K562 (cell line): ENCODE data around the gene SYT8. TPM values are rescaled to one million over a fixed set of nuclear protein-coding genes. Genes with fewer than 3 reads are reported as not detected.

Experiments
- ARID2 ChIP-seq: fragments of 450-650 bp; IDR thresholded peaks from 2 replicates; pipeline ENCODE4 v1.6.1; 2017; ENCODE audit warnings: antibody characterized with exemption, mild to moderate bottlenecking
- BCOR ChIP-seq: fragments of 450-650 bp; IDR thresholded peaks from 2 replicates; pipeline ENCODE4 v1.6.1; 2016
- FOXP4 ChIP-seq: sonication (generic); formaldehyde crosslinking; IDR thresholded peaks from 2 replicates; pipeline ENCODE4 v1.8.0; 2022; ENCODE audit warnings: mild to moderate bottlenecking, missing genetic modification reagents, borderline replicate concordance
- HMGN3 ChIP-seq: IDR thresholded peaks from 2 replicates; pipeline ENCODE4 v1.6.1; 2011; ENCODE audit warnings: borderline replicate concordance, low read depth, mild to moderate bottlenecking, mixed read lengths, low read length; ENCODE audit not compliant: insufficient read length; ENCODE audit errors: extremely low read depth
- MEF2D ChIP-seq: conservative IDR thresholded peaks from 2 replicates; pipeline ENCODE4 v1.6.1; 2016; ENCODE audit warnings: low read depth, missing genetic modification characterization, missing compliant biosample characterization
- MLX ChIP-seq, 2 experiments: fragments of 450-650 bp in 1 of 2; sonication (generic) in 1 of 2; formaldehyde crosslinking; conservative IDR thresholded peaks; 2 replicates each; pipeline versions ENCODE4 v1.4.0 to v1.8.1; 2020 to 2022; ENCODE audit warnings: mild to moderate bottlenecking in 1 of 2, missing genetic modification reagents in 1 of 2
- RBM15 ChIP-seq: fragments of 200-400 bp; formaldehyde crosslinking; IDR thresholded peaks from 2 replicates; pipeline ENCODE4 v1.6.1; 2018; ENCODE audit warnings: mild to moderate bottlenecking, low read length, moderate library complexity; ENCODE audit not compliant: insufficient read depth
- TRIM28 ChIP-seq: fragments of 450-650 bp; IDR thresholded peaks from 2 replicates; pipeline ENCODE4 v1.6.1; 2017
- ZBTB9 ChIP-seq: fragments of 450-650 bp; formaldehyde crosslinking; IDR thresholded peaks from 2 replicates; pipeline ENCODE4 v1.4.0; 2020; ENCODE audit warnings: mild to moderate bottlenecking, moderate library complexity
- ZMIZ1 ChIP-seq, 2 experiments: fragments of 150-350 bp in 1 of 2; IDR thresholded peaks; 2 replicates each; pipeline ENCODE4 v1.6.1; 2012 to 2016; ENCODE audit warnings: low read depth in 2 of 2, low read length in 2 of 2, mild to moderate bottlenecking in 1 of 2, moderate library complexity in 1 of 2
- polyA plus RNA-seq, 8 experiments: library from polyadenylated mRNA; depleted of rRNA in 4 of 8; stranded (reverse) in 5 of 8; unstranded in 3 of 8; fragments of >200 nt; fragmentation: Nextera tagmentation in 2 of 8; fragmentation: Illumina TruSeq in 1 of 8; extraction: Ambion mirVana in 2 of 8; extraction: Trizol in 1 of 8; gene quantifications; 2 replicates each; pipeline versions ENCODE4 v1.2.1 to v1.2.3, GENCODE V29; 2011 to 2014; ENCODE audit warnings: inconsistent platforms in 1 of 8, missing spikeins in 1 of 8
- total RNA-seq, 7 experiments: library from RNA; depleted of rRNA in 6 of 7; stranded (reverse); fragments of >200 nt in 6 of 7; fragmentation: Illumina TruSeq in 2 of 7; extraction: Trizol in 2 of 7; gene quantifications; 2 replicates each; pipeline versions ENCODE4 v1.2.1 to v1.2.3, GENCODE V29; 2011 to 2021; ENCODE audit warnings: low replicate concordance in 1 of 7

The SYT8 gene
- total and polyA plus RNA-seq, 9 of the 15 experiments (the other 6 are each of a cell fraction or from before 2014, with no cell fraction given) = not detected

GRCh38 chr11:1835671-1836010 lies 851 bp downstream of the SYT8 start (continued):
- no peak for TF ChIP-seq ZMIZ1 (IDR thresholded peaks at IDR 0.05; ENCODE audit: low read depth in 2 of 2, low read length in 2 of 2)
- TF ChIP-seq ZBTB9 (CRISPR knock-in tag) = no peak
- TF ChIP-seq RBM15 = no peak
- no peak for TF ChIP-seq HMGN3
- no peak for TF ChIP-seq FOXP4 (CRISPR knock-in tag)
- TF ChIP-seq ARID2 = no peak
- TF ChIP-seq MLX (CRISPR knock-in tag; conservative IDR thresholded peaks at IDR 0.05) = no peak
- no peak for TF ChIP-seq MEF2D
- TF ChIP-seq TRIM28 = no peak
- TF ChIP-seq BCOR = no peak
- TF ChIP-seq, all 486 proteins: peak for 0
